GM19467 (cell line): ENCODE data around the gene HDAC11.
"Not testable (repeated sequence)": the region's sequence is repeated elsewhere in the genome, so short reads cannot be mapped to it uniquely, and the experiment has no call there.

Experiments used
- ATAC-seq: cut with Tn5 transposase; IDR thresholded peaks from one replicate; pipeline ENCODE4 v1.9.1; 2021; ENCODE audit warnings: mild to moderate bottlenecking, moderate library complexity; ENCODE audit not compliant: unreplicated experiment

The HDAC11 gene

DNA sequence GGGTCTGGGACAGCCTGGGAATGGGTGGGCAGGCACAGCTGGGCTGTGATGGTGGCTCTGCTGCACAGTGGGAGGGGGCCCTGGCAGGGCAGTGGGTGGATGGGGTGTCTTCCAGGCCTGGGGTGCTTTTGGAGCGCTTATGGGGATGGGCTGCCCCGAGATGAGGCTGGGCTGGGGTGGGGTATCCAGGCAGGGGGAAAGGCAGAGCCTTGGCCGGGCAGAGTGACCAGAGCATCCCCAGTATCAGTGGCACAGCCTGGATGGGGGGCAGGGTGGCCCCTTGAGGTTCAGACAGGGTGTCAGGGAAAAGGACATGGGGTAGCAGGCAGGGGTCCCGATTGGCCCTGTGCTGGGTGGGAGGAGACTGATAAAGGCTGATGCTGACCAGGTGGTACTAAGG, 26.6 kb downstream of the HDAC11 start:
- ATAC-seq = no peak

DNA sequence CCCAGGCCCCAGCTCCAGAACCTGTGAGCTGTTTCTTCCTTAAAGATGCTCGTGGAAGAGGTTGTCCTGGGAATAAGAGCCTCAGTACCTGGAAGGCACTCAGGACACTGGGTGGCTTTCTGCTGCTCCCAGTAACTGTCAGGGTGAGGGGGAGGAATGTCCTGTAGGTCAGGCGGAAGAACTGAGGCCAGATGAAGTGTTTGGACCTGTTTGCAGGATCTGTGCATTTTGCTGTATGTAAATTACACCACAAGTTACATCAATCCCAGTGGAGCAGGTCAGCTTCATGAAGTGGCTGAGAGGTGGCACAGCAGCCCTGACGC, 27.1 kb downstream of the HDAC11 start:
- no peak for ATAC-seq

DNA sequence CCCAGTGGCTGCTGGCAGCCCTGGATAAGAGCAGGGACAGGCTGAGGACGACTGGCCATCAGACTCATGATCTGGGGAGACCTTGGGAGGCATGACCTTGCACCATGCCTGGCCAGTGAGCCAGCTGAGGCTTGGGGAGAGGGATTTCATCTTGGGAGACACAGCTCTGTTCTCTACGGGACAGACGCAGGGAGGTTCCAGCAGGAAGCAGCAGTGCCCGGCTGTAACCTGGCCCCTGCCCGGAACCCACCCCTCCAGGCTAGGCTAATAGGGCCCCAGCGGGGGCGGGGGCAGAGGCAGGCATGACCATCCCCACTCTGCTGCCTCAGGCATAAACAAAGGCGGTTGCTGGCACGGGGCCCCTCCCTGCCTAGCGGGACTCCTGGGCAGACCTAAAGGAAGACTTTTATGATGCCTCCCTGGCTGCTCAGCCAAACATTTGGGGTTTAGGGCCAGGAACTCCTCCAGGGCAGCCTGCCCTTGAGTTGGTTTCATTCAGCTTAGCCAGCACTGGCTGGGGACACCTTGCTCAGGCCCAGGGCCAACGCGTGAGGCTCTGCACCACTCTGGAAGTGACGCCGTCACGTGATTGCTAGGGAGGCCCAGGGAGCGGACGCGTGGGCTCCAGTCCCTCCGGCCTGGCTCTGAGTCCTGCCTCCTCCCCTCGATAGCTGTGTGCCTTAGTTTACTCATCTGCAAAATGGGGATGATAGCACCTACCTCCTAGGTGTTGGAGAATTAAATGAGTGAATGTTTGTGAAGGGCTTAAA, 27.6 kb downstream of the HDAC11 start:
- no peak for ATAC-seq

DNA sequence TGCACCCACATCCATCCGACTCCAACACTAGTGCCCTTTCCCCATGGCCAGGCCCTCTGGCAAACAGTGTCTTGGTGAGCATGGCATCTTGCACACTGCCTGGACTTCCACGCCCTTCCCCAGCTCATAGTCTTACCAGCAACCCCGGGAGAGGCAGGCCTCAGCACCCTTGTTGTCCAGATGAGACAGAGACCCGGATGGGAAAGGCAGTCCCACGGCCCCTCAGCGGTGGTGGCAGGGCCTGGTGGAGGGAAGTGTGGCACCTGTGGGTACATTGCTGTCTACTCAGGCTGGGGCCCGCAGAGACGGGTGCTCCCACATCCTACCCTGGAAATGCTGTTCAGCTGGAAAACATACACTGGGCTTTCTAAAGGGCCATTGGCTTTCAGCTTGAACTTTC, 28.4 kb downstream of the HDAC11 start:
- no peak for ATAC-seq

DNA sequence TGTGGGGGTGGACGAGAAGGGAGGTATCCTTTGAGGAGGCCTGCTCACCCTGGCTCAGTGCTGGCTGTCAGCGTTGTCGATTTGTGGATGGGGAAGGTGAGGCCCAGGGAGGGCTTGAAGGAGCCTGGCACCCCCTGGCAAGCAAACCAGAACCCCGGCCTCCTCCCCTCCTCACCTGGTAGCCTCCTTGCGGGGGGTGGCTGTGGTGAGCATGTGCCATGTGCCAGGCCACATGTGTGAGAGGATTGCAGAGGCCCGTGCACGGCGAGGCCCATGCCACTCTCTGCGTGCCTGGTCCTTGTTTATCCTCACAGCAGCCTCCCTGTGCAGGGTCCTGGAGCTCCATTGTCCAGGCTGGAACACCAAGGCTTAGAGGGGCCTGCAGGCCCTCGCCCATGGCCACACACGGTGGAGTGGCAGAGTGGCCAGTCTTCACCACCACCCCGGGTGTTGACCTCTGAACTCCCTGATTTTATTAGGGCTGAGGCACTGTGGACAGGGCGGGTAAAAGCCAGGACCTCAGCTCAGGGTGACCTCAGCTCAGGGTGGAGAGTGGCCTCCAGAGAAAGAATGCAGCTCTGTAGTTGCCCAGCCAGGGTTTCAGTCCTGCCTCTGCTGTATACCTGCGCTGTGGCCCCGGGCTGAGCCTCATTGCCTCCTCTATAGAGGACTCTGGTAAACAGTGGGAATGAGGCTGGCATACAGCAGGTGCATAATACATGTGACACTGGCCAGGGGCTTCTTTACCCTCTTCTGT, 29.1 kb downstream of the HDAC11 start:
- ATAC-seq = no peak

- no peak for ATAC-seq
Observed at GRCh38 chr3:13509816-13510192, 29.7 kb downstream of the HDAC11 start.

- no peak for ATAC-seq
Observed at GRCh38 chr3:13512451-13512850, 32.3 kb downstream of the HDAC11 start.

- no peak for ATAC-seq
Observed at GRCh38 chr3:13513051-13513912, 33.2 kb downstream of the HDAC11 start.

DNA sequence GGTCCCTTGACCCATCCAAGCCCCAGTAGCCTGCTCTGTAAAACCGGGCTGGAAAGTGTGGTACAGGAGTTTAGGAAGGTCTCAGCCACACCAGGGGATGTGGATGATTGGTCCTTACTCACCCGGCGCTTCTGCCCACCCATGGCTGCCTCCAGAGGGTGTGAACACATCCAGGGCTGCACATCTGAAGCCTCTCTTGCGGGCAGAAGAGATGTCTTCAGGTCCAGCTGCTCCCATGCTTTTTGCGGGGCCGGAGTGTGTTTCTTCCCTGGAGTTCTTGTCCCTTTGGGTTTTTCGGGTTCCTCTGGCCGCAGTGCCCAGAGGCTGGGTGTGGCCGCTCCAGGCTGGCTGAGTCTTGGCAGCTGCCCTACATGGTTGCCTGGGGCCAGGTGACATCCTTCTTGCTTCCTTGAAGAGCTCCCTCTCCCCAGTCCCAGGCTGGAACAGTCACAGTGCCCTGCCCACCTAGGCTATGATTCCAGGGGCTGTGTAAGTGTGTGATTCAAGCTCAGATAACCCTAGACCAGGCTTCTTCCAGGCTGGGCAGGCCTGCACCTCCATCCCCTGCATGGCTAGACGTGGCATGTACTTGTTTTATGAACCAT, 33.9 kb downstream of the HDAC11 start:
- ATAC-seq = no peak

DNA sequence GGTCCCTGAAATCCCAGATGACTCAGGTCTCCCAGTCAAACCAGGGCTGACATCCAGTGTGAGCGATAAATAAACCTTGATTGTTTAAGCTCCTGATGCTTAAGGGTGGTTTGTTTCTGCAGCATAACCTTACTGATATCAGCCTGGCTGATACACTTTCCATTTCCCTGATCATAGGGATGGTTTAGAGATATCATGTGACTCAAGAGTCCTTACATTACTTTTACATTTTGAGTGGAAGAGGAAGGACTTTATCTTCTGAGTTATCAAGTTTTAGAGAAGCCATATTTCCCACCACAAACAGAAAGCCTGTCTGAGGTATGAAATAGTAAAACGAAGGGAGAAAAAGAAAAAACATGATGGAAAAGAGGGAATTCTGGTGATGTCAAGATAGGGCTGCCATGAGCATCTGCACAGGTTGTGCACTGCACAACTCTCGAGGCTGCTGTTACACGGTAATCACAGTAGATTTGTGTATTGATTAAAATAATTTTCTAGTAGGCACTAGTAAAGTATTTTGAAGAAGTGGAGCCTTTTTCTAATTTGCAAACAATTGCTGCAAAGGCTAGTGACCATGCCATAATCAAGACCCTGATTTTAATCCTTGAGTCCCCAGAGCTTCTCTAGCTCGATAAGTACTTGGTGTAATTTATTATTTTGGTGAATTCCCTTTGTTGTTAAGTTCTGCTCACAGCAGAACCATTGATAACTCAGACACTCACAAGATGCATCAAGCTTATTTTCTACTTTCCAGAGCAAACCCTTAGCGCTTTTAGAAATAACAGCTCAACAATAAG, 34.7 kb downstream of the HDAC11 start:
- ATAC-seq = no peak

DNA sequence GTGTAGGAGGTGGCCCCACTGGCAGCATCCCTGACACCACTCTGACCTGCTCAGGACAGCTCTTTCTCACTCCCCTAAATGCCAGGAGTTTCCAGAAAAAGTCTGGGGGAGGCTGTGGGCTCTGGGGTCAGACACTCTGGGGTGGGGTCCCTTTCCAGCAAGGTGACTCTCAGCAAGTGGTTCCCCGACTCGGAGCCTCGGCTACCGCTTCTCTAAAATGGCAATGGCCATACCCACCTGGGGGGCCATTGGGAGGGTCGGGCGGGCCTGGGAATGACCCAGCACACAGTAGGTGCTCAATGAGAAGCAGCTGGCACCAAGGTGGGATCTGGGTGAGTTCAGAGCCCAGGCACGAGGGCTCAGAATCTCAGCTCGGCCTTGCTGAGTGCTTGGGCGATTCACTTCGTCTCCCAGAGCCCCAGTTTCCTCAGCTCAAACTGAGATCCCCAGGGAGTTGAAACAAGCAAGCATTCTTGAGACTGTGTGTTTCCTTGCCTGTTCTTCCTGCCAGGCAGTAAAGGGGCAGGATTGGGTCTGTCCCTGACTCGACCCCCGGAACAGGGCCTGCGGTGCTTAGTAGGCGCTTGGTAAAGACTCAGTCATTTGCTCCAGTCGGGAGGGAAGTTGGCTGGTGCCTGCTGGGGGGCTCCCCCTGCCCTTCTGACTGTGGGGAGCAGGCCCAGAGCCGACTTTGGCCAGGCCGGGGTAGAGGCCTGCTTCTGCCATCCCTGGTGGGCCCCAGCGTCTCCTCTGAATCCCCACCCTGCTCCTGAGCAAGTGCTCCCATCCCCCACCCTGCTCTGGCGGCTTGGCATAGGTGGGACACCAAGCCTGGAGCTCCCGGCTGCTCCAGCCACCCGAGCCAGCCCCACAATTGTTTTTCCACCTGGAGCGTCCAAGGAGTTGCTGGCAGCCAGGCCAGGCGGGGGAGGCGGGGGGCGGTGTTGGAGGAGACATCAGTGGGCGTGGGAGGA, 36.0 kb downstream of the HDAC11 start:
- no peak for ATAC-seq

DNA sequence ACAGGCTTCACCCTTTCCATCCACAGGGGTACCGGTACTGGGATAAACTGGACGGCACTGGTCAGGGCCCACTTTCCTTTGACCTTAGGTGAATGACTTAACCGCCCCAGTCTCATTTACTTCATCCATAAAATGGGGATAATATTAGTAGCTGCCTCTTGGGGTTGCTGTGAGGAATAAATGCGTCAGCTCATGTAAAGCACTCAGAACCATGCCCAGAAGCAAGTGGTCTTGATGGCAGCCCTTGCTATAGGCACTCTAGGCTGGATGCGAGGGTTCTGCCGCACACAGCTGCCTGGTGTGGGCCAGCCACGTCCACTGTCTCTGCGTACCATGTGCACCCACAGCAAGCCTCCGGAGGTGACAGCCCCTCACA, 36.6 kb downstream of the HDAC11 start:
- ATAC-seq = no peak

- ATAC-seq = no peak
Observed at GRCh38 chr3:13517253-13517977, 37.3 kb downstream of the HDAC11 start.

- ATAC-seq = no peak
Observed at GRCh38 chr3:13518516-13518953, 38.4 kb downstream of the HDAC11 start.

- no peak for ATAC-seq
Observed at GRCh38 chr3:13519006-13519791, 39.1 kb downstream of the HDAC11 start.

GRCh38 chr3:13520326-13520880, 40.3 kb downstream of the HDAC11 start:
- no peak for ATAC-seq

DNA sequence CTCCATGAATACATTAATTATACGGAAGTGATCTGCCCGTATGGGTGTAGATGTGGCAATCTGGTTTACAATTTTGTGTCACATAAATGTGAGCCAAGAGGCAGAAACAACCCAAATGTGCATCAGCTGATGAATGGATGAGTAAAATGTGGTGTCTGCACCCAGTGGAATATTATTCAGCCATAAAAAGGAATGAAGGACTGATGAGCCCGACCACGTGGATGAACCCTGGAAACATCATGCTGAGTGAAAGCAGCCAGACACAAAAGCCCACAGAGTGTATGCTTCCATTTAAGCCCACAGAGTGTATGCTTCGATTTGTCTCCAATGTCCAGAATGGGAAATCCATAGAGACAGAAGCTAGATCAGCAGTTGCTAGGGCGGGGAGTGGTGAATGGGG, 41.2 kb downstream of the HDAC11 start:
- ATAC-seq = no peak

- ATAC-seq = not testable (repeated sequence)
Observed at GRCh38 chr3:13521749-13522148, 41.6 kb downstream of the HDAC11 start.
